ENCODE data around the gene BTG2.

BTG2 gene

DNA sequence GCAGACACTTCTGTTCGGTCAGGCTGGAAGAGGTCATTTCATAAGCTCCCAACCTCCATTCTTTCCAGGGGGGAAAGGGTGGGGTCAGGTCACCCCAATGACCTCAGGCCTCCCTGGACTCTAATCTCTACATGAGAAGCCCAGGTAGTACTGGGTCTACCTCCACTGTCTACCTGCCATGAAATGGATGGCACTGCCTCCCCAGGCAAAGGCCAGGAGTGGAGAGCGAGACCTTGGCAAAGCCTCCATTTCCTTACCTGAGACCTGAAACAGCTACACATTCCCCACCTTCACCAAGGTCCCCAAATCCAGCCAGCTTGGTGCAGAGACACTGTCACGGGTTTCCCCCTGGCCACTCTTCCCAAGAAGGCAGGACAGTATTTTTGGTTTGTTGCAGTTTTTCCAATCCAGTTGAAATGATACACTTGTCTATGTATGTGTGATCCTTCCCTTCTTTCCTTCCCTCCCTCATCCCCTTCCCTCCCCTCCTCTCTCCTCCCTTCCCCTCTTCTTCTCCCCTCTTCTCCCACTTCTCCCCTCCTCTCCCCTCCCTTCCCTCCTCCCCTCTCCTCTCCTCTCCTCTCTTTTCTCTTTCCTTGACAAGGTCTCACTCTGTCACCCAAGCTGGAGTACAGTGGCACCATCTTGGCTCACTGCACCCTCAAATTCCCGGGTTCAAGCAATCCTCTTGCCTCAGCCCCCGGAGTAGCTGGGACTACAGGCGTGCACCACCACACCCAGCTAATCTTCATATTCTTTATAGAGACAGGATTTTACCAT, 16.1 kb downstream of the BTG2 start:
- H3K27ac ChIP-seq (ENCODE audit: low read depth, low read length) = no peak overlapping the region
- no peak overlapping the region for H3K23ac ChIP-seq (ENCODE audit: low read length)
- DNase-seq = no peak
- no peak overlapping the region for H3K56ac ChIP-seq (ENCODE audit: low read length)
- no peak overlapping the region for H4K8ac ChIP-seq (ENCODE audit: low read depth, low read length)
- peaks cover 6% of the 10 kb centered on the region for H3K4me1 ChIP-seq (ENCODE audit: control insufficient read depth, low read depth, low read length)
- H3K36me3 ChIP-seq (ENCODE audit: control insufficient read depth, insufficient read depth, low read length) = no peaks in the 10 kb centered on the region
- H2BK5ac ChIP-seq (ENCODE audit: low read length) = no peak overlapping the region
- no peak overlapping the region for H3K4me3 ChIP-seq (ENCODE audit: low read length)
- H4K5ac ChIP-seq (ENCODE audit: low read length) = no peak overlapping the region
- no peak overlapping the region for H3K4ac ChIP-seq (ENCODE audit: low read depth, low read length)
- no peak overlapping the region for H3K9ac ChIP-seq (ENCODE audit: low read length)
- no CpG with 5 or more reads among the region's 6 CpGs for WGBS (ENCODE audit: extremely low coverage, insufficient coverage, low lambda C conversion rate)
- no peak overlapping the region for H2BK120ac ChIP-seq (ENCODE audit: low read depth, low read length)
- no peak overlapping the region for H3K18ac ChIP-seq (ENCODE audit: low read length)
- H3K79me2 ChIP-seq (ENCODE audit: control insufficient read depth, insufficient read depth, low read length) = no peaks in the 10 kb centered on the region
- no peaks in the 10 kb centered on the region for H3K27me3 ChIP-seq (ENCODE audit: insufficient read depth, low read length, poor library complexity)
- no peak overlapping the region for H2BK15ac ChIP-seq (replicated peaks; ENCODE audit: low read depth)
- no peak overlapping the region for H3K4me2 ChIP-seq (ENCODE audit: low read length)
- H2AK5ac ChIP-seq (ENCODE audit: low read length) = no peak overlapping the region
- H3K79me1 ChIP-seq (ENCODE audit: low read length) = no peaks in the 10 kb centered on the region

- no peak for DNase-seq
- Histone ChIP-seq H2BK15ac (replicated peaks; ENCODE audit: low read depth) (no peak overlapping the region), H2BK5ac (ENCODE audit: low read length) (no peak overlapping the region), H3K79me1 (ENCODE audit: low read length) (no peaks in the 10 kb centered on the region), H4K8ac (ENCODE audit: low read depth, low read length) (no peak overlapping the region), H2AK5ac (ENCODE audit: low read length) (no peak overlapping the region), H2BK120ac (ENCODE audit: low read depth, low read length) (no peak overlapping the region), H3K27ac (ENCODE audit: low read depth, low read length) (no peak overlapping the region), H3K27me3 (ENCODE audit: insufficient read depth, low read length, poor library complexity) (no peaks in the 10 kb centered on the region), H3K79me2 (ENCODE audit: control insufficient read depth, insufficient read depth, low read length) (no peaks in the 10 kb centered on the region), H4K5ac (ENCODE audit: low read length) (no peak overlapping the region), H3K9ac (ENCODE audit: low read length) (no peak overlapping the region), H3K36me3 (ENCODE audit: control insufficient read depth, insufficient read depth, low read length) (no peaks in the 10 kb centered on the region), H3K4me3 (ENCODE audit: low read length) (no peak overlapping the region), H3K56ac (ENCODE audit: low read length) (no peak overlapping the region), H3K4me1 (ENCODE audit: control insufficient read depth, low read depth, low read length) (peaks cover 5% of the 10 kb centered on the region), H3K4ac (ENCODE audit: low read depth, low read length) (no peak overlapping the region), H3K23ac (ENCODE audit: low read length) (no peak overlapping the region), H3K4me2 (ENCODE audit: low read length) (no peak overlapping the region), H3K18ac (ENCODE audit: low read length) (no peak overlapping the region)
These were observed 17.3 kb downstream of the BTG2 start for GRCh38 chr1:203322500-203323179.

GRCh38 chr1:203323587-203323986, 18.3 kb downstream of the BTG2 start:
- Histone ChIP-seq H3K23ac (ENCODE audit: low read length) (no peak overlapping the region), H3K4ac (ENCODE audit: low read depth, low read length) (no peak overlapping the region), H3K79me2 (ENCODE audit: control insufficient read depth, insufficient read depth, low read length) (no peaks in the 10 kb centered on the region), H3K27ac (ENCODE audit: low read depth, low read length) (no peak overlapping the region), H2AK5ac (ENCODE audit: low read length) (no peak overlapping the region), H3K4me2 (ENCODE audit: low read length) (no peak overlapping the region), H4K8ac (ENCODE audit: low read depth, low read length) (no peak overlapping the region), H3K36me3 (ENCODE audit: control insufficient read depth, insufficient read depth, low read length) (no peaks in the 10 kb centered on the region), H3K18ac (ENCODE audit: low read length) (no peak overlapping the region), H3K9ac (ENCODE audit: low read length) (no peak overlapping the region), H3K56ac (ENCODE audit: low read length) (no peak overlapping the region), H2BK120ac (ENCODE audit: low read depth, low read length) (no peak overlapping the region), H4K5ac (ENCODE audit: low read length) (no peak overlapping the region), H2BK5ac (ENCODE audit: low read length) (no peak overlapping the region), H3K27me3 (ENCODE audit: insufficient read depth, low read length, poor library complexity) (no peaks in the 10 kb centered on the region), H3K4me3 (ENCODE audit: low read length) (no peak overlapping the region), H3K79me1 (ENCODE audit: low read length) (no peaks in the 10 kb centered on the region), H3K4me1 (ENCODE audit: control insufficient read depth, low read depth, low read length) (peaks cover 5% of the 10 kb centered on the region), H2BK15ac (replicated peaks; ENCODE audit: low read depth) (no peak overlapping the region)
- WGBS (ENCODE audit: extremely low coverage, insufficient coverage, low lambda C conversion rate) = no CpG with 5 or more reads among the region's 3 CpGs
- DNase-seq = no peak

GRCh38 chr1:203324105-203325025, 19.0 kb downstream of the BTG2 start:
- no peaks in the 10 kb centered on the region for H3K27me3 ChIP-seq (ENCODE audit: insufficient read depth, low read length, poor library complexity)
- no peak overlapping the region for H2BK5ac ChIP-seq (ENCODE audit: low read length)
- no peak overlapping the region for H3K18ac ChIP-seq (ENCODE audit: low read length)
- H3K27ac ChIP-seq (ENCODE audit: low read depth, low read length) = no peak overlapping the region
- no peak overlapping the region for H3K4me2 ChIP-seq (ENCODE audit: low read length)
- no peak overlapping the region for H4K5ac ChIP-seq (ENCODE audit: low read length)
- DNase-seq = no peak
- H3K4ac ChIP-seq (ENCODE audit: low read depth, low read length) = no peak overlapping the region
- H2BK15ac ChIP-seq (replicated peaks; ENCODE audit: low read depth) = no peak overlapping the region
- no peak overlapping the region for H4K8ac ChIP-seq (ENCODE audit: low read depth, low read length)
- no peak overlapping the region for H3K9ac ChIP-seq (ENCODE audit: low read length)
- no peaks in the 10 kb centered on the region for H3K79me2 ChIP-seq (ENCODE audit: control insufficient read depth, insufficient read depth, low read length)
- H2BK120ac ChIP-seq (ENCODE audit: low read depth, low read length) = no peak overlapping the region
- peaks cover 5% of the 10 kb centered on the region for H3K4me1 ChIP-seq (ENCODE audit: control insufficient read depth, low read depth, low read length)
- no peak overlapping the region for H3K56ac ChIP-seq (ENCODE audit: low read length)
- no peaks in the 10 kb centered on the region for H3K79me1 ChIP-seq (ENCODE audit: low read length)
- H2AK5ac ChIP-seq (ENCODE audit: low read length) = no peak overlapping the region
- no CpG with 5 or more reads among the region's 15 CpGs for WGBS (ENCODE audit: extremely low coverage, insufficient coverage, low lambda C conversion rate)
- no peaks in the 10 kb centered on the region for H3K36me3 ChIP-seq (ENCODE audit: control insufficient read depth, insufficient read depth, low read length)
- H3K23ac ChIP-seq (ENCODE audit: low read length) = no peak overlapping the region
- H3K4me3 ChIP-seq (ENCODE audit: low read length) = no peak overlapping the region

GRCh38 chr1:203325026-203325417, 19.7 kb downstream of the BTG2 start:
- Histone ChIP-seq H3K18ac (ENCODE audit: low read length) (no peak overlapping the region), H2AK5ac (ENCODE audit: low read length) (no peak overlapping the region), H2BK5ac (ENCODE audit: low read length) (no peak overlapping the region), H2BK120ac (ENCODE audit: low read depth, low read length) (no peak overlapping the region), H3K4me3 (ENCODE audit: low read length) (no peak overlapping the region), H3K23ac (ENCODE audit: low read length) (no peak overlapping the region), H3K4me1 (ENCODE audit: control insufficient read depth, low read depth, low read length) (peaks cover 5% of the 10 kb centered on the region), H2BK15ac (replicated peaks; ENCODE audit: low read depth) (no peak overlapping the region), H4K8ac (ENCODE audit: low read depth, low read length) (no peak overlapping the region), H3K36me3 (ENCODE audit: control insufficient read depth, insufficient read depth, low read length) (no peaks in the 10 kb centered on the region), H3K79me2 (ENCODE audit: control insufficient read depth, insufficient read depth, low read length) (no peaks in the 10 kb centered on the region), H3K56ac (ENCODE audit: low read length) (no peak overlapping the region), H3K4ac (ENCODE audit: low read depth, low read length) (no peak overlapping the region), H3K9ac (ENCODE audit: low read length) (no peak overlapping the region), H3K4me2 (ENCODE audit: low read length) (no peak overlapping the region), H4K5ac (ENCODE audit: low read length) (no peak overlapping the region), H3K27me3 (ENCODE audit: insufficient read depth, low read length, poor library complexity) (no peaks in the 10 kb centered on the region), H3K79me1 (ENCODE audit: low read length) (no peaks in the 10 kb centered on the region), H3K27ac (ENCODE audit: low read depth, low read length) (no peak overlapping the region)
- peak; percentile 19 for DNase-seq
- WGBS (ENCODE audit: extremely low coverage, insufficient coverage, low lambda C conversion rate) = no CpG with 5 or more reads among the region's 5 CpGs

Data from mesendoderm (in vitro differentiated cells).